ENCODE measurements around the gene FOXM1. TPM values are rescaled to one million over a fixed set of nuclear protein-coding genes. Genes with fewer than 3 reads are reported as not detected.

FOXM1 gene
- total RNA-seq, 2 donors from 2014 or later, result 48.9 to 155 TPM

DNA sequence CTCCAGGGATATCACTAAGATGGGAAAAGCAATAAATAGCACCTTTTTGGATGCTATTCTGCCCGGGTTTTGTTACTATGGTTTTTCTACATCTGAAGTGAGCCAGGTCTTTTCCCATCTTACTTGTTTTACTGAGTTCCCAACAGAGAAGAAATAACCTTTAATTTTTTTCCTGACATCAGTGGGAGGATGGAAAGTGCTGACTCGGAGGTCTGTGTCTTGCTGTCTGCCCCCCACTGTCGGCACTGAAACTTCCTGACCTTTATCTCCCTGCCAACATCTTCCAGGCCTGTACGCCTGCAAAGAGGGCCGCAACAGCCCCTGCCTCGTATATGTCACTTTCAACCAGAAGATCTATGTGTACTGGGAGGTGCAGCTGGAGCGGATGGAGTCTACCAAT is 53.5 kb downstream of the FOXM1 start:
- no peak for DNase-seq (ENCODE audit: low spot score)
- Mint-ChIP-seq H3K9me3 (no peaks in the 10 kb centered on the region), H3K27me3 (no peaks in the 10 kb centered on the region), H3K27ac (no peak overlapping the region), H3K36me3 (peaks cover 13% of the 10 kb centered on the region), H3K4me1 (ENCODE audit: low read depth in 2 of 2) (peaks cover 0 to 2% of the 10 kb centered on the region in 2 donors), H3K4me3 (no peak overlapping the region)
- ATAC-seq, result no peak

DNA sequence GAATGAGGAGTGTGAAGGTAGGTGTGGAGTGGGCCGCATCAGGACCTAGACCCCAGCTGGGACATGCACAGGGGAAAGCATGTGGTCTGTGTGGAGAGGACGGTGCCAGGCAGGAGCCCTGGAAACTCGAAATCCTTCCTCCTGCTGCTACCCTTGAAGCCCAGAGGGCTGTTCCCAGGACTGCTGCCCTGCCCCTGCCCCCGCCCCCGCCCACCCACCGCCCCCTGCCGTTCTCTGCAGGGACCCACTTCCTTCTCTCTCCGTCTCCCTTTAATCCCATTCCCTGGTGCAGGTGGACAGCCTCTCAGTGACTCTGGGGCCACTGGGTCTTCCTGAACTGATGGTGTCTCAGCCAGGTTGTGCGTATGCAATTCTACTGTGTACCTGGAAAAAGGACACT is 56.5 kb downstream of the FOXM1 start:
- Mint-ChIP-seq H3K27me3 (no peaks in the 10 kb centered on the region), H3K36me3 (peaks cover 14% of the 10 kb centered on the region), H3K4me3 (no peak overlapping the region), H3K9me3 (no peaks in the 10 kb centered on the region), H3K27ac (no peak overlapping the region), H3K4me1 (ENCODE audit: low read depth in 2 of 2) (peaks cover 0 to 5% of the 10 kb centered on the region in 2 donors)
- ATAC-seq (no peak), DNase-seq (ENCODE audit: low spot score) (no peak)

DNA sequence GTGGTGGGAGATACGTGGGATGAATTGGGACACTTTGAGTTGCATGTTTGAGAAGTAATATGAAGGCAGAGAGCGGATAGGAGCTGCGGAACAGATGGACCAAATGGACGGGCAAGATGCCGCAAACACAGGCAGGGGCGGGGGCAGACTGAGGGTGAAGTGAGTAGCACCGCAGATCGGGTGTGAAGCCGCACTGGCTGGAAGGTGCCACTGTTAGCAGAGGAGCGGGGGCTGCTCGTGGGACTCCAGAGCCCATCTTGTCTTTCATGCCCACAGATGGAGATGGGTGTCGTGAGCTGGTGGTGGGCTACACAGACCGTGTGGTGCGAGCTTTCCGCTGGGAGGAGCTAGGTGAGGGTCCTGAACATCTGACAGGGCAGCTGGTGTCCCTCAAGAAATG is 57.2 kb downstream of the FOXM1 start:
- Mint-ChIP-seq H3K27ac (no peak overlapping the region), H3K27me3 (no peaks in the 10 kb centered on the region), H3K9me3 (no peaks in the 10 kb centered on the region), H3K36me3 (peaks cover 10% of the 10 kb centered on the region), H3K4me3 (no peak overlapping the region), H3K4me1 (ENCODE audit: low read depth in 2 of 2) (peaks cover 0 to 5% of the 10 kb centered on the region in 2 donors)
- DNase-seq (ENCODE audit: low spot score) (no peak), ATAC-seq (no peak)

DNA sequence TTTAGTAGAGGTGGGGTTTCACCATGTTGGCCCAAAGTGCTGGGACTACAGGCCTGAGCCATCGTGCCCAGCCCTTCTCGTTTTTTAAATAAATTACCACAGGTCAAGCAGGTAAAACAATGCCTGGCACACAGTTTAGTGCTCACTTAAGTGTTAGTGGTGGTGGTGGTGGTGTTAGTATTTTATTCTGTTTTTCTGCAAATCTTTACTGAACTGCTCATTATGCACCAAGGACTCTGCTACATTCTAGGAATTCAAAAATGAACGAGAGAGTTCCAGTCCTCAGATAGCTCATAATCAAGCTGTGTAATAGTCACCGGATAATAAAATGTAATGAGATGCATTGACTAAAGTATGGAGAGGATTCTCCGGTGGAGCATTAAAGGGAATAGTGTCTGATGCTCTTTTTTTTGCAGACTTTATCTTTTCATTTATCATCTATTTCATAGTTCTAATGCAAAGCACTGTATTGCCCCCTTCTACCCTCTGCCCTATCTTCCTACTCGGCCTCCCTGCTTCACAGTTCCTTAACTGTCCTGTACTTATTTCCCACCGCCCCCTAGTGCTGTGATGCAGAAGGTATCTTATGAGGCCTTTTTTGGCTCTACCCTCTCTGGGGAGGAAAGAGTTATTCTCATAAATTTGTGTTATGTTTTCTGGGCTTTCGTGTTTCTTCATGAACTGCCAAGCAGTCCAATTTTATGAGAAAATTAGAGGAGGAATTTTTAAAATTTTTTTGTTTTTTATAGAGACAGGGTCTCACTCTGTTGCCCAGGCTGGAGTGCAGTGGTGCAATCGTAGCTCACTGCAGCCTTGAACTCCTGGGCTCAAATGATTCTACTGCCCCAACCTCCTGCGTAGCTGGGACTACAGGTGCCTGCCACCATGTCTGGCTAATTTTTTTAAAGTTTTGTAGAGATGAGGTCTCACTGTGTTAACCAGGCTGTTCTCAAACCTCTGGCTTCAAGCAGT is 63.5 kb downstream of the FOXM1 start:
- ATAC-seq, result no peak
- Mint-ChIP-seq H3K27ac (peak overlapping the region; percentile 93 to 99), H3K9me3 (no peaks in the 10 kb centered on the region), H3K4me1 (ENCODE audit: low read depth in 2 of 2) (peaks cover 14 to 16% of the 10 kb centered on the region in 2 donors), H3K27me3 (no peaks in the 10 kb centered on the region), H3K36me3 (peaks cover 6% of the 10 kb centered on the region), H3K4me3 (peak overlapping the region; percentile 100)
- no peak for DNase-seq (ENCODE audit: low spot score)

DNA sequence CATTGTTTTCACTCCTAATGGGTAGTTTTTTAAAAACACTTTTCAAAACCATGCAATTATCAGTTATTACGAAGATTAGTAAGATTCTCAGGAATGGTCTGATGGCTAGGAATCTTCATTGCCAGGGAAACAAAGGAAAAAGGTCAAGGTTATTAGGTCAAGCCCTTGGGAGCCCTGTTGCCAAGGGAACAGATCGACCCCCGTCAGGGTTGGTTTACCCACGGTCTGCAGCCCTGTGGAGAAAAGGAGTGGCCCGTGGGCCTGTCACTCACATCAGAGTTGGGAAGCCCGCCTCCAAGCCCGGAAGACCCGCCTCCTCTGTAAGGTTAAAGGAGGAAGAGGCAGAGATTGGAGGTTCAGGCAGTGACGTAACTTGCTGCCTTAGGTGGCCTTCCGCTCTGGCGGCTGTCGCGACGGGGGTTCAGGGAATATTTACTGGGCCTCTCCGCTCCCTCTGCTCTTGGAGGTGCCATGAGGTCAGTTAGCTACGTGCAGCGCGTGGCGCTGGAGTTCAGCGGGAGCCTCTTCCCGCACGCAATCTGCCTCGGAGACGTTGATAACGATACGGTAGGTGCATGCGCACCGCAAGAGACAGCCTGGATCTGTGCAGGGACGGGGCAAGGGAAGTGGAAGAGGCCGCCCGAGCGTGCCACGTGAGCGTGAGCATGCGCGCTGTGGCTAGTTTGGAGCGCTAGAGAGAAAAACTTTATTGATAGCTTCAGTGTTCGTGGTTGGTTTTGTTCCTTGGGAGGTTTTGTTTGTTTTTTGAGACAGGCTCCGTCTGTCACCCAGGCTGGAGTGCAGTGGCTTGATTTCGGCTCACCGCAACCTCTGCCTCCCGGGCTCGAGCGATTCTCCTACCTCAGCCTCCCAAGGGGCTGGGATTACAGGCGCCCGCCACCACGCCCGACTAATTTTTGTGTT is 64.4 kb downstream of the FOXM1 start, which contains the start of gene ITFG2:
ITFG2 (plus strand) TSS at position 379 of the 924 bp plus-strand sequence; CDS start at position 472, 93 bp downstream.
- Mint-ChIP-seq H3K27ac (peak within 1 kb of the TSS; percentile 93 to 99), H3K4me3 (peak within 1 kb of the TSS; percentile 100), H3K4me1 (ENCODE audit: low read depth in 2 of 2) (peaks cover 13 to 14% of the 10 kb centered on the region in 2 donors), H3K27me3 (no peaks in the 10 kb centered on the region), H3K9me3 (no peaks in the 10 kb centered on the region), H3K36me3 (no peaks in the 10 kb centered on the region)
- peak; percentile 97 for DNase-seq (ENCODE audit: low spot score)
- peak; percentile 99 for ATAC-seq

DNA sequence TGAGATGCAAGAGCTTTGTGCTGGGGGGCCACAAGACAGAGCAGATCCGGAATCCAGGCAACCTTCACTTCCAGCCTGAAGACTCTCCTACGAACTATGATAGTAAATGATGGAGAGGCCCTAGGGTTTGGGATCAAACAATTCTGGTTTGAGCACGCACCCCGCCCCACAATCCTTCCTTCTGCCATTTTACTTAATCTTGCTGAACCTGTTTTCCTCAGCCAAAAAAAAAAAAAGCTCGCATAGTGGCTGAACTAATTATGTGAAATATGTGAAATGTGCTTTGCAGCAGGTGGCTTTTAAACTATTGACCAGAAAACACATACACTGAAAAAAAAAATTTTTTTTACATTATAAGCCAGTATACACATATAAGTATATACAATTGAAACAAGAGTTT is 65.2 kb downstream of the FOXM1 start:
- no peak for ATAC-seq

More for the DNA sequence above, 65.2 kb downstream of the FOXM1 start:
- Mint-ChIP-seq H3K9me3 (no peaks in the 10 kb centered on the region), H3K27me3 (no peaks in the 10 kb centered on the region), H3K4me3 (peak overlapping the region; percentile 100), H3K4me1 (ENCODE audit: low read depth in 2 of 2) (peaks cover 13 to 14% of the 10 kb centered on the region in 2 donors), H3K36me3 (no peaks in the 10 kb centered on the region), H3K27ac (peak overlapping the region; percentile 93 to 99)
- DNase-seq (ENCODE audit: low spot score), result no peak

Other genes with a start within 250 kb of the FOXM1 start
- 100 to 1,000 TPM in 1 of 2 donors, 10 to 100 TPM in 1; 92.1 to 181 TPM for gene FKBP4, start 82.2 kb downstream of the FOXM1 start, total RNA-seq
- 10 to 100 TPM; 28.2 to 65.1 TPM for gene ITFG2, start 64.5 kb downstream of the FOXM1 start, total RNA-seq
- gene NRIP2, start 42.1 kb downstream of the FOXM1 start, total RNA-seq, result not detected
- gene TEX52, start 20.1 kb downstream of the FOXM1 start, total RNA-seq, result not detected
- 10 to 100 TPM; 20.5 to 23.5 TPM for gene RHNO1, start within 50 bp of the FOXM1 start, total RNA-seq
- gene TULP3, start 13.7 kb upstream of the FOXM1 start, total RNA-seq, result 10 to 100 TPM in 1 of 2 donors, 1 to 10 TPM in 1; 9.0 to 10.7 TPM
- gene TEAD4, start 82.2 kb upstream of the FOXM1 start, total RNA-seq, result under 1 TPM in 1 of 2 donors, not detected in 1; 0.33 TPM
- gene TSPAN9, start 200.2 kb upstream of the FOXM1 start, total RNA-seq, result under 1 TPM in 1 of 2 donors, not detected in 1; 0.10 TPM

Measured in natural killer cell treated with Interleukin-12 subunit alpha and Interleukin-12 subunit beta and Interleukin-15 and Interleukin-18, amount 100 ng/mL, for 72 hours (primary cell).